ENCODE measurements around the gene CROT.

Gene CROT

GRCh38 chr7:87414794-87415188 lies 69.3 kb downstream of the CROT start:
- DNase-seq (ENCODE audit: low spot score) = no peak

DNA sequence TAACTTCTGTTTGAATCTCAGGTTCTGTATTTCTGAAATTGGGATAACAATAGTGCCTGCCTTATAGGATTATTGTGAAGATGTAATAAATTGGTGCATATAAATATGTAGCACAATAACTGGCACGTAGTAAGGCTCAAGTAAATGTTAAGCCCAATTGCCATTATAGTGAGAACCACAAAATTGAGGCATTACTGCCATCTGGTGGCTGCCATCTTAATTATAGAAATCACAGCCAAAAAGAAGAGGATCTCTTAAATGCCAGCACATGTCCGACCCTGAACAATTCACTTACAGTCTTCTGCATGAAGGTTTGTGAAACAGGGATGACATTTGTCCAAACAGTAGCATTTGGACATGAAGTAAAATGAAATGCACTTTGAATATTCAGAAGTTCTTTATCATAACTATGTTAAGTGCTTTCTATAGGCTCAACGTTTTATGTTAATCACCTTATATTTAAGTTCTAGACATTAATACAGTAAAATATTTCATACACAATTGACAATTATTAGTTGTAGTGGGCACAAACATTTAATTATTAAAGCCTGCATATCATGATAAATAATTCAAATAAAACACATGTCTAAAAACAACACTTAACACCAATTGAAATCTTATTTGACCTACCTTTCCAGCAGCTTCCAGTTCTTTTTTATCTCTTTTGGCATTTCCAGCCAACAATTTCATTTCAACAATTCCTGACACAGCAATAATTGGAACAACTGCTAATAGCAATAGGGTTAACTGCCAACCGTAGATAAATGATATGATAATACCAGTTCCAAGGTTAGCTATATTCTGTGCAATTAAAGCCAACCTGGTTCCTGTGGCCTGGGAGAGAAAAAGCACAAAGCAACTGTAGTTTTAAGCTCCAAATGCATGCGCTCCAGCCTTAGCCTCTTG lies 71.5 kb downstream of the CROT start:
- DNase-seq (ENCODE audit: low spot score) = peak; percentile 80

DNA sequence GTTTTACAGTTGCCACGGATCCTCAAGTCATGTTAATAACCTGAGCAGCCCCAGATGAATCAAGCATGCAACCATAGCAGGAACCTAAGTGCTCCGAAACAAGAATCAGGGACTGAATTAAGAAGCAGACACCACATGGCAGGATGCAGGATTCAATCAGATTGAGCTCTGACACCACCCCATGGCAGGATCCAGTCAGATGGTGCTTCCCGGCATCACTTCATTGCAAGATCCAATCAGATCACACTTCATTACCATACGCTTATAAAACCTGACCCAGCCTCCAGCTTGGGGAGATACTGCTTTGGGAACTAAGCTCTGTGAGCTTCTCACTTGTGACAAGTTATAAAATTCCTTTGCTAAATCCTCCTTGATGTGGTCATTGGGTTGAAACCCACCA lies 74.7 kb downstream of the CROT start:
- no peak for DNase-seq (ENCODE audit: low spot score)

DNA sequence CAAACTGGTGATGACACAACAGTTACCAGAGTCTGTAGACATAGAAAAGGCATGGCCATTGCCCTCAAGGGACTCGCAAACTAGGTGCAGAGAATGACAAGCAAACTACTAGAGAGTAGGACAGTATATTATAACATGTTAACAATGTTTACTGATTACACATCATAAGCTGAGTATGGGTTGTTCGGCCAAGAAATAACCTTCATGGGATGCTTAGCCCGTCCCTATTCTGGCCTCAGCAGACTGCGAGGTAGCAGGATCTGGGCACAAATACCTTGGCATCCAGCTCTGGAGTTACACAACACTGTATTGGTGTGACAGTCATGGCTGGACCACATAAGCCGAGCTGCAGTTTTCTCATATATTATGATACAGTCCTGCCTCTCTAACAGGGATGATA lies 78.6 kb downstream of the CROT start:
- no peak for DNase-seq (ENCODE audit: low spot score)

GRCh38 chr7:87426160-87426559 lies 80.7 kb downstream of the CROT start:
- DNase-seq (ENCODE audit: low spot score) = no peak

GRCh38 chr7:87427288-87427687 lies 81.8 kb downstream of the CROT start:
- no peak for DNase-seq (ENCODE audit: low spot score)

- DNase-seq (ENCODE audit: low spot score) = no peak
Observed at GRCh38 chr7:87432536-87432935, 87.1 kb downstream of the CROT start.

GRCh38 chr7:87435546-87435945 lies 90.1 kb downstream of the CROT start:
- no peak for DNase-seq (ENCODE audit: low spot score)

DNA sequence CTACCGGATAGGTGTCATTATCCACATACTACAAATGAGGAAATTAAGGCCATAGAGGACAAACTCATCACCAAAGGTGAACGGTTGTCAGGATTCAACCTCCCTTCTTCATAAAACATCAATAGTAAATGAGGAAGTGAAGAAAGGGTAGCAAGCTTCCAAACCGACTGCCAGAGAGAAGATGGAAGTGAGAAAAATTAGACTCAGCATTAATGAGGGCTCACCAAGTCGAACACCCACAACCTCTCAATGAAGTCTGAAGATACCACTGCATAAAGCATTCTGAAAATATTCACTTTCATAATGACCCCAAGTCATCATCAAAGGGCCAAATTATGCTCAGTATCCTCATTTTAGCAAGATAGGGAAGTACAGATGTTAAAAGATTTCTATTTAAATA lies 100.4 kb downstream of the CROT start:
- DNase-seq (ENCODE audit: low spot score) = no peak

DNA sequence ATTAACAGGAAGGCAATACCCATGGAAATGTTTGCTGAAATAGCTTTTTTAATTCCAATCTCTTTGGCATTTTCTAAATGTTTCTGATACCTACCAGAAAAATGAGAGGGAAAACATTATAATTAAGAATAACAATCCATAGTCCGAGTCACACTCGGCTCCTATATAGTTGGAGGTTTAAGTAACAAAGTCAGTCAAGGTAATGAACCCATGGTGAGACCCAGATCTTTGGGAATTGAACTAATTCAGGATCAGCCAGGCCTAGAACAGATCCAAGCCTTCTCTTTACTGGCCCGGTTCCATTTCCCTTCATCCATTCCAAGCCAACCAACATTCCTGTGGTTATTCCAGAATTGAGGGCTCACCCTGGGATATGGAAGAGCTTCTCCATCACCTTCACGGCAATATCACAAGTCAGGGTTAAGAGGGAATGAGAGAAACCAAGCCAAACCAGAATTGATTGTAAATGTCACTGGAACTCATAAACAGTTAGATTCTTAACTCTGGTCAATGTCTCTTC lies 101.7 kb downstream of the CROT start:
- DNase-seq (ENCODE audit: low spot score) = no peak

DNA sequence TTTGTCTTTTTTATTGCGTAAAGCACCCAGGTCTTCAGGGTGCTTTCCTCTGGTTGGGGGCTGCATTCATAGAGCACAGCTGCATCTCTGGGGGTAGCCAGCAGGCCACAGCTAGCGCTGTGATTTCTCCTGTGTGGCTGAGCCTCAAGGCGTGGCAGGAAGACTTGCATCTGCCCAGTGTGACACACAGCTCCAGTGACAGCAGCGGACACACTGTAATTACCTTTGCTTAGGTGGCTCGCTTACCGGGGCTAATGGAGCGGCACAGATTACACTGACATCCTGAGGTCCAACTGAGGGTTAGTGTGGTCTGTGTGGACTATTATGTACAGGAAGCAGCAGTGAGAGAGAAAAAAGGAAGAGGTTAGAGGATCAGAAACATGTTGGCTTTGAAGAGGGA lies 102.9 kb downstream of the CROT start:
- DNase-seq (ENCODE audit: low spot score) = no peak

Data from LoVo (cell line).